ENCODE data around the gene SLC37A4. TPM values are rescaled to one million over a fixed set of nuclear protein-coding genes. Genes with fewer than 3 reads are reported as not detected.
A peak's percentile ranks its signal among the peaks of the same experiment; 100 is the strongest.

The SLC37A4 gene
- total RNA-seq, 1 experiment from 2014 or later: 108 TPM

DNA sequence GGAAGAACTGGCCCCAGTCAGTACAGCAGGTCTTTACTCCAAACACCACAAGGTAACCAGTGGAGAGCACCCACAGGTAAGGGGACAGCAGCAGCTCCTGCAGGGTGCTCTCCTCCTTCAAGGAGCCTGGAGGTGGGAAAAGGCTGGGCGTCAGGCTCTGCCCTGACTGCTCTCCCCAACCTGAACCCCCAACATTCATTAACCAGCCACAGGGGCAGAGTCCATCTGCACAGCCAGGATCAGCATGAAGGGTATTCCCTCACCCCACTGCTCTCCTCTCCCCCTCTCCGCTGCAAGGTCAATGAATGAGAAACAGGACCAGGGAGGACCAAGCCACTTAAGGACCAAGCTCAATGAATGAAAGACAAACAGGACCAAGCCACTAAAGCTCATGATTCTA lies 3.7 kb downstream of the SLC37A4 start:
- H3K36me3 ChIP-seq (ENCODE audit: control insufficient read depth, insufficient read depth, low read length): peaks cover 21% of the 10 kb centered on the region
- peaks cover 81% of the 10 kb centered on the region for H3K36me3 Mint-ChIP-seq (ENCODE audit: insufficient read depth, unreplicated experiment)
- BruUV-seq (replicated peaks): no TSS peak

DNA sequence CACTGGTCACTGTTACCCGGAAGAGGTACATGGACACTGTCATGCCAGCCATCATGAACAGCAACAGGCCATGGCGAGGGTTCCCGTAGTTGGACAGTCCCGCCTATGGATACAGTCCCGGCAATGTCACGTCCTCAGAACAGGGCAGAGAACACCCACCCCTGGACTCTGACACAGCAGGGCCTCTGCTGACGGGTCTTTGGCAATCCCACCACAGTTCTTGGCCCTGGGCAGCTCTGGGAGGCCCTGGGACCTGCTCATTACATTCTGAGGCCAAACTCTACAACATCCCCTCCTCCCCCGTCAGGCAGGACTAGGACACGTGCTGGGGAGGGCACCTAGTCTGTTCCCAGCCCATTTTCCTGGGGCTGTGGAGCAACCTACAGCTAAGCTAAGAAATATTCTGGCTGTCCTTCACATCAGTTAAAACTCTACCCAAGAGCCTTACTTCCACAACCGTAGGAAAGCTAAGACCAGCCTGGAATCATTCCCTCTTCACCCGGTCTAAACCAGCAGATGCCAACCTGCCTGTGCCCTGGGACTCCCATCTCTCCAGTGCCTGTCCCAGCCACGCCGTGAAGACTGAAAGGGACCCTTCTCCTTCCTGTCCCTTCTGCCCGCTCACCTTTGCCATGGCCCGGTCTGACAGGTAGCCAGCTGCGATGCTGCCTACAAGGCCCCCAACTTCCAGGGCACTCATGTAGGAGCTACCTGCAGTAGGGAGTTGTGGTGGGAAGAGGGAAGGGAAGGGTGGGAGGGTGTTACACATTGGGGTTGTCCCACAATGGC lies 4.5 kb downstream of the SLC37A4 start:
- Histone ChIP-seq H3K36me3 (ENCODE audit: control insufficient read depth, insufficient read depth, low read length) (peaks cover 21% of the 10 kb centered on the region), H3K4me3 (ENCODE audit: low read depth, low read length) (no peak overlapping the region), H3K9me3 (no peaks in the 10 kb centered on the region), H3K27me3 (replicated peaks; ENCODE audit: control insufficient read depth, insufficient read depth, low read length) (no peaks in the 10 kb centered on the region), H3K4me1 (peaks cover 77% of the 10 kb centered on the region)
- no TSS peak for BruUV-seq (replicated peaks)
- POLR2A ChIA-PET: interaction anchor here (0.6 kb wide), 1 partner anchor 28 kb away, joined by 5 read pairs; no protein-coding TSS in a partner anchor
- DNase-seq: no peak
- Mint-ChIP-seq H3K4me3 (ENCODE audit: unreplicated experiment) (no peak overlapping the region), H3K9me3 (ENCODE audit: unreplicated experiment) (no peaks in the 10 kb centered on the region), H3K27ac (ENCODE audit: unreplicated experiment) (peak overlapping the region; percentile 11), H3K36me3 (ENCODE audit: insufficient read depth, unreplicated experiment) (peaks cover 89% of the 10 kb centered on the region), H3K4me1 (ENCODE audit: low read depth, unreplicated experiment) (peaks cover 68% of the 10 kb centered on the region), H3K27me3 (ENCODE audit: insufficient read depth, unreplicated experiment) (no peaks in the 10 kb centered on the region)
- TF ChIP-seq CTCF (IDR thresholded peaks at IDR 0.05; ENCODE audit: insufficient read depth in 1 of 2, low read depth in 1 of 2, low read length in 1 of 2, severe bottlenecking in 1 of 2, unreplicated experiment in 1 of 2): no peak
- intact Hi-C loops (cut with micrococcal nuclease; ENCODE audit: unreplicated experiment): no loop called here
- CTCF ChIA-PET: interaction anchor here (0.6 kb wide), 1 partner anchor 447 kb away, joined by 3 read pairs; no protein-coding TSS in a partner anchor

More for the DNA sequence above, 3.7 kb downstream of the SLC37A4 start:
- peak overlapping the region; percentile 39 for H3K4me3 Mint-ChIP-seq (ENCODE audit: unreplicated experiment)
- CTCF ChIA-PET: interaction anchor here (0.5 to 0.6 kb wide), 2 partner anchors 45 to 236 kb away, joined by 3 read pairs; partner anchors contain the start of gene DDX6
- no peaks in the 10 kb centered on the region for H3K9me3 Mint-ChIP-seq (ENCODE audit: unreplicated experiment)
- Histone ChIP-seq H3K9me3 (no peaks in the 10 kb centered on the region), H3K4me3 (ENCODE audit: low read depth, low read length) (no peak overlapping the region; the same call in 1 of the 2 replicates), H3K4me1 (peaks cover 69% of the 10 kb centered on the region), H3K27me3 (replicated peaks; ENCODE audit: control insufficient read depth, insufficient read depth, low read length) (no peaks in the 10 kb centered on the region)
- no peak for TF ChIP-seq CTCF (IDR thresholded peaks at IDR 0.05; ENCODE audit: insufficient read depth in 1 of 2, low read depth in 1 of 2, low read length in 1 of 2, severe bottlenecking in 1 of 2, unreplicated experiment in 1 of 2)
- H3K4me1 Mint-ChIP-seq (ENCODE audit: low read depth, unreplicated experiment): peaks cover 65% of the 10 kb centered on the region
- H3K27ac Mint-ChIP-seq (ENCODE audit: unreplicated experiment): peak overlapping the region; percentile 90
- POLR2A ChIA-PET: no interaction called here
- H3K27me3 Mint-ChIP-seq (ENCODE audit: insufficient read depth, unreplicated experiment): no peaks in the 10 kb centered on the region
- peak; percentile 49 to 82 for DNase-seq
- intact Hi-C loops (cut with micrococcal nuclease; ENCODE audit: unreplicated experiment): no loop called here

- H3K9me3 Mint-ChIP-seq (ENCODE audit: unreplicated experiment): no peaks in the 10 kb centered on the region
- H3K27me3 Mint-ChIP-seq (ENCODE audit: insufficient read depth, unreplicated experiment): no peaks in the 10 kb centered on the region
- H3K4me3 Mint-ChIP-seq (ENCODE audit: unreplicated experiment): no peak overlapping the region
- peak overlapping the region; percentile 11 for H3K27ac Mint-ChIP-seq (ENCODE audit: unreplicated experiment)
- H3K9me3 ChIP-seq: no peaks in the 10 kb centered on the region
- no peak for DNase-seq
- no TSS peak for BruUV-seq (replicated peaks)
- ChIA-PET CTCF (no interaction called here), POLR2A (no interaction called here)
- no peak for TF ChIP-seq CTCF (IDR thresholded peaks at IDR 0.05; ENCODE audit: insufficient read depth in 1 of 2, low read depth in 1 of 2, low read length in 1 of 2, severe bottlenecking in 1 of 2, unreplicated experiment in 1 of 2)
- peaks cover 68% of the 10 kb centered on the region for H3K4me1 Mint-ChIP-seq (ENCODE audit: low read depth, unreplicated experiment)
- H3K36me3 ChIP-seq (ENCODE audit: control insufficient read depth, insufficient read depth, low read length): peaks cover 21% of the 10 kb centered on the region
- no peak overlapping the region for H3K4me3 ChIP-seq (ENCODE audit: low read depth, low read length)
- peaks cover 82% of the 10 kb centered on the region for H3K4me1 ChIP-seq
- no peaks in the 10 kb centered on the region for H3K27me3 ChIP-seq (replicated peaks; ENCODE audit: control insufficient read depth, insufficient read depth, low read length)
- peaks cover 90% of the 10 kb centered on the region for H3K36me3 Mint-ChIP-seq (ENCODE audit: insufficient read depth, unreplicated experiment)
- intact Hi-C loops (cut with micrococcal nuclease; ENCODE audit: unreplicated experiment): no loop called here
These were observed 5.1 kb downstream of the SLC37A4 start for GRCh38 chr11:119025541-119025940.

Data from Caco-2 (cell line).